GM13977 (cell line): ENCODE results near the gene RADIL.

Experiments
- DNase-seq: peaks from one replicate; pipeline ENCODE4 v3.0.0; 2012; ENCODE audit warnings: low spot score
- CTCF ChIP-seq: IDR thresholded peaks from 2 replicates; pipeline ENCODE4 v1.5.1; 2012; ENCODE audit warnings: mild to moderate bottlenecking, control low read depth; ENCODE audit not compliant: insufficient read depth; ENCODE audit errors: extremely low read depth, missing control alignments
- in situ Hi-C: fragments of 300-500 bp; cut with MboI; formaldehyde crosslinking; loops from one replicate; pipeline ENCODE4 v1.12.0; 2022; ENCODE audit warnings: low sequenced_read_pairs, low pct_unique_long_range_greater_than_20kb, mixed read lengths, inconsistent platforms; ENCODE audit not compliant: unreplicated experiment

The RADIL gene

GRCh38 chr7:4788627-4789189, 94.8 kb downstream of the RADIL start:
- DNase-seq: no peak
- in situ Hi-C loops: no loop called here
- no peak for TF ChIP-seq CTCF

GRCh38 chr7:4787947-4788626, 95.4 kb downstream of the RADIL start:
- DNase-seq: no peak
- no peak for TF ChIP-seq CTCF
- in situ Hi-C loops: no loop called here

GRCh38 chr7:4787541-4787940, 96.0 kb downstream of the RADIL start:
- TF ChIP-seq CTCF: no peak
- DNase-seq: no peak
- in situ Hi-C loops: no loop called here

GRCh38 chr7:4786015-4786414, 97.5 kb downstream of the RADIL start:
- no peak for TF ChIP-seq CTCF
- no peak for DNase-seq
- in situ Hi-C loops: no loop called here

GRCh38 chr7:4785371-4785770, 98.1 kb downstream of the RADIL start:
- in situ Hi-C loops: no loop called here
- DNase-seq: no peak
- TF ChIP-seq CTCF: no peak

- no peak for DNase-seq
- no peak for TF ChIP-seq CTCF
- in situ Hi-C loops: no loop called here
Observed at GRCh38 chr7:4784799-4785198, 98.7 kb downstream of the RADIL start.
